Measurements from ENCODE around the gene CRYBG3. TPM values are rescaled to one million over a fixed set of nuclear protein-coding genes. Genes with fewer than 3 reads are reported as not detected.

Gene CRYBG3
- polyA plus RNA-seq, 1 donor from 2014 or later, result 1.3 TPM

GRCh38 chr3:97942801-97943546 lies 121.2 kb downstream of the CRYBG3 start:
- Histone ChIP-seq H3K9ac (ENCODE audit: low read length) (no peak overlapping the region), H3K27me3 (ENCODE audit: insufficient read depth, low read depth, low read length) (no peaks in the 10 kb centered on the region), H3F3A (ENCODE audit: insufficient read depth, low read length, poor library complexity, severe bottlenecking) (no peaks in the 10 kb centered on the region), H3K4me2 (ENCODE audit: low read length) (no peak overlapping the region), H4K20me1 (ENCODE audit: insufficient read depth) (no peaks in the 10 kb centered on the region), H3K79me2 (replicated peaks; ENCODE audit: insufficient read depth, low read length) (no peaks in the 10 kb centered on the region), H3K9me2 (ENCODE audit: insufficient read depth, low read length) (no peaks in the 10 kb centered on the region), H3K9me3 (ENCODE audit: low read length) (no peaks in the 10 kb centered on the region), H3K36me3 (ENCODE audit: insufficient read depth, low read length) (no peaks in the 10 kb centered on the region), H3K27ac (ENCODE audit: low read length) (no peak overlapping the region), H3K4me3 (ENCODE audit: low read length) (no peak overlapping the region), H2AFZ (ENCODE audit: low read depth, low read length) (no peak overlapping the region)
- no peak for TF ChIP-seq MXI1 (conservative IDR thresholded peaks at IDR 0.05; ENCODE audit: poor library complexity, severe bottlenecking)

GRCh38 chr3:97948351-97949109 lies 126.7 kb downstream of the CRYBG3 start:
- TF ChIP-seq POLR2AphosphoS5 (IDR thresholded peaks at IDR 0.05) (no peak), EP300 (conservative IDR thresholded peaks at IDR 0.05; ENCODE audit: poor library complexity, severe bottlenecking) (no peak), MXI1 (conservative IDR thresholded peaks at IDR 0.05; ENCODE audit: poor library complexity, severe bottlenecking) (no peak), CTCF (IDR thresholded peaks at IDR 0.05; ENCODE audit: poor library complexity, severe bottlenecking) (no peak), EZH2 (IDR thresholded peaks at IDR 0.05; ENCODE audit: borderline replicate concordance, insufficient read depth, low read length, poor library complexity, severe bottlenecking) (no peak)
- Histone ChIP-seq H3K27ac (ENCODE audit: low read length) (no peak overlapping the region), H3K27me3 (ENCODE audit: insufficient read depth, low read depth, low read length) (no peaks in the 10 kb centered on the region), H3K79me2 (replicated peaks; ENCODE audit: insufficient read depth, low read length) (no peaks in the 10 kb centered on the region), H3K36me3 (ENCODE audit: insufficient read depth, low read length) (no peaks in the 10 kb centered on the region), H3K4me2 (ENCODE audit: low read length) (no peak overlapping the region), H2AFZ (ENCODE audit: low read depth, low read length) (no peak overlapping the region), H3K4me3 (ENCODE audit: low read length) (no peak overlapping the region), H4K20me1 (ENCODE audit: insufficient read depth) (no peaks in the 10 kb centered on the region), H3K9me3 (ENCODE audit: low read length) (no peaks in the 10 kb centered on the region), H3K9ac (ENCODE audit: low read length) (no peak overlapping the region), H3F3A (ENCODE audit: insufficient read depth, low read length, poor library complexity, severe bottlenecking) (no peaks in the 10 kb centered on the region), H3K9me2 (ENCODE audit: insufficient read depth, low read length) (no peaks in the 10 kb centered on the region)

GRCh38 chr3:97949110-97949485 lies 127.3 kb downstream of the CRYBG3 start:
- no peak overlapping the region for H3K4me2 ChIP-seq (ENCODE audit: low read length)
- H3K27ac ChIP-seq (ENCODE audit: low read length), result no peak overlapping the region
- H3F3A ChIP-seq (ENCODE audit: insufficient read depth, low read length, poor library complexity, severe bottlenecking), result no peaks in the 10 kb centered on the region
- H3K36me3 ChIP-seq (ENCODE audit: insufficient read depth, low read length), result no peaks in the 10 kb centered on the region
- H3K4me3 ChIP-seq (ENCODE audit: low read length), result no peak overlapping the region
- no peaks in the 10 kb centered on the region for H3K9me2 ChIP-seq (ENCODE audit: insufficient read depth, low read length)
- H2AFZ ChIP-seq (ENCODE audit: low read depth, low read length), result no peak overlapping the region
- TF ChIP-seq POLR2AphosphoS5 (IDR thresholded peaks at IDR 0.05) (no peak), RAD21 (conservative IDR thresholded peaks at IDR 0.05) (no peak), MXI1 (conservative IDR thresholded peaks at IDR 0.05; ENCODE audit: poor library complexity, severe bottlenecking) (no peak), TAF1 (IDR thresholded peaks at IDR 0.05; ENCODE audit: low read depth) (no peak), EP300 (conservative IDR thresholded peaks at IDR 0.05; ENCODE audit: poor library complexity, severe bottlenecking) (no peak), SMC3 (conservative IDR thresholded peaks at IDR 0.05; ENCODE audit: poor library complexity) (no peak), EZH2 (IDR thresholded peaks at IDR 0.05; ENCODE audit: borderline replicate concordance, insufficient read depth, low read length, poor library complexity, severe bottlenecking) (no peak), CTCF (IDR thresholded peaks at IDR 0.05; ENCODE audit: poor library complexity, severe bottlenecking) (no peak), REST (IDR thresholded peaks at IDR 0.05; ENCODE audit: borderline replicate concordance) (no peak)
- no peak overlapping the region for H3K9ac ChIP-seq (ENCODE audit: low read length)
- H3K27me3 ChIP-seq (ENCODE audit: insufficient read depth, low read depth, low read length), result no peaks in the 10 kb centered on the region
- no peaks in the 10 kb centered on the region for H3K9me3 ChIP-seq (ENCODE audit: low read length)
- H4K20me1 ChIP-seq (ENCODE audit: insufficient read depth), result no peaks in the 10 kb centered on the region
- no peaks in the 10 kb centered on the region for H3K79me2 ChIP-seq (replicated peaks; ENCODE audit: insufficient read depth, low read length)
